Heart left ventricle (tissue), 16 donors: Measurements from ENCODE around the gene TPRG1. TPM values are rescaled to one million over a fixed set of nuclear protein-coding genes. Genes with fewer than 3 reads are reported as not detected.

Experiments used
- ATAC-seq, 4 donors: fragments of 200-7000 bp; cut with Tn5 transposase; one replicate each; pipeline ENCODE4 v1.9.1; 2020 to 2022; ENCODE audit warnings: moderate library complexity in 4 of 4, mild to moderate bottlenecking in 3 of 4, moderate number of reproducible peaks in 1 of 4
- DNase-seq, 5 donors: peaks; one replicate each; pipeline ENCODE4 v3.0.0-alpha.2; 2020
- H3K27ac ChIP-seq, 12 donors: fragments of 200-600 bp; sonication (generic) in 4 of 12; one replicate each; pipeline versions ENCODE4 v1.5.0 to v1.8.0; 2016 to 2022; ENCODE audit warnings: mild to moderate bottlenecking in 2 of 12
- H3K27me3 ChIP-seq, 9 donors: fragments of 200-600 bp; sonication (generic) in 2 of 9; one replicate each; pipeline versions ENCODE4 v1.5.1 to v1.8.0; 2016 to 2022; ENCODE audit warnings: mild to moderate bottlenecking in 3 of 9
- H3K36me3 ChIP-seq, 9 donors: fragments of 200-600 bp; sonication (generic) in 2 of 9; one replicate each; pipeline versions ENCODE4 v1.5.0 to v1.8.0; 2018 to 2022; ENCODE audit warnings: mild to moderate bottlenecking in 2 of 9
- H3K4me1 ChIP-seq, 12 donors: fragments of 200-600 bp; sonication (generic) in 4 of 12; one replicate each; pipeline versions ENCODE4 v1.5.0 to v1.8.0; 2016 to 2022; ENCODE audit warnings: mild to moderate bottlenecking in 3 of 12
- H3K4me3 ChIP-seq, 12 donors: fragments of 200-600 bp; sonication (generic) in 4 of 12; one replicate each; pipeline versions ENCODE4 v1.5.0 to v1.8.0; 2017 to 2022; ENCODE audit warnings: mild to moderate bottlenecking in 9 of 12, moderate library complexity in 4 of 12
- H3K9me3 ChIP-seq, 12 donors: fragments of 200-600 bp; sonication (generic) in 4 of 12; one replicate each; pipeline versions ENCODE4 v1.5.0 to v1.8.0; 2016 to 2022; ENCODE audit warnings: mild to moderate bottlenecking in 1 of 12
- POLR2A ChIP-seq, 2 donors: fragments of 450-650 bp; IDR thresholded peaks; one replicate each; pipeline ENCODE4 v1.6.1; 2017; ENCODE audit warnings: antibody characterized with exemption in 2 of 2, mild to moderate bottlenecking in 2 of 2, moderate library complexity in 2 of 2
- WGBS, 4 donors: extraction: QIAGEN DNeasy Blood & Tissue Kit in 2 of 4; methylation state at CpG; one replicate each; pipeline versions ENCODE4 v1.1.5 to v1.1.7; 2013 to 2018; 5-methylcytosine and 5-hydroxymethylcytosine counted together
- intact Hi-C, 10 donors: fragments of 100-400 bp; cut with DNase I; formaldehyde crosslinking; loops; one replicate each; pipeline versions ENCODE4 v1.11.1 to v1.14.2; 2022
- polyA plus RNA-seq, 2 donors: library from polyadenylated mRNA; stranded (reverse); fragments of 200-250 nt; gene quantifications; one replicate each; pipeline ENCODE4 v1.2.3, GENCODE V29; 2013
- total RNA-seq, 9 donors: library from RNA; depleted of rRNA in 2 of 9; stranded (reverse); fragments of >200 nt in 2 of 9; fragmentation: NEBNext Ultra II Directional in 3 of 9; extraction: Animal tissue kit (Norgen Biotek cat#: 25700) in 3 of 9; gene quantifications; one replicate each; pipeline versions ENCODE4 v1.1.0 to v1.2.4, GENCODE V29; 2016 to 2023
- TF ChIP-seq, protein P1 (sequence below), 12 donors: fragments of 200-600 bp; sonication (generic) in 4 of 12; IDR thresholded peaks; one replicate each; pipeline versions ENCODE4 v1.5.0 to v1.8.0; 2018 to 2022; ENCODE audit warnings: antibody characterized with exemption in 12 of 12, mild to moderate bottlenecking in 5 of 12
- donor health status: ischemic (EF 13 %, LVEDD 7.1; RV severe dilation, severe dysfunction).
- donor health status: healthy with polysubstance abuse.
- donor health status: DM: no; HTN: yes; CAD: no.
- donor health status: DM: no; HTN: no; CAD: no.
- donor health status: ischemic (EF 25% LVEDD 6.9; RV normal size, moderate dysfunction).
- donor health status: ischemic (EF 25% LVEDD 5.7; RV mildly dilated, moderate dysfunction).
- donor health status: healthy.
- donor health status: DM: yes; HTN: yes; CAD: no.
- donor health status: ischemic (EF 35%, LVEDD 5.7; RV mildly dilated, moderate dysfunction).
- donor health status: nonischemic (EF 11% LVEDD 7.7; RV severe dilation, severe dysfunction).
- donor health status: DM: yes; HTN: yes; CAD: no.
- donor health status: PGD.
- donor health status: ischemic (EF 29% LVEDD 5.4; RV normal size, mild dysfunction).
- donor health status: nonischemic (EF 23%, LVEDD 6.1; RV moderate dilation, normal function).

TPRG1 gene
- total and polyA plus RNA-seq, 11 donors = 0.13 to 9.5 (median 1.2) TPM

DNA sequence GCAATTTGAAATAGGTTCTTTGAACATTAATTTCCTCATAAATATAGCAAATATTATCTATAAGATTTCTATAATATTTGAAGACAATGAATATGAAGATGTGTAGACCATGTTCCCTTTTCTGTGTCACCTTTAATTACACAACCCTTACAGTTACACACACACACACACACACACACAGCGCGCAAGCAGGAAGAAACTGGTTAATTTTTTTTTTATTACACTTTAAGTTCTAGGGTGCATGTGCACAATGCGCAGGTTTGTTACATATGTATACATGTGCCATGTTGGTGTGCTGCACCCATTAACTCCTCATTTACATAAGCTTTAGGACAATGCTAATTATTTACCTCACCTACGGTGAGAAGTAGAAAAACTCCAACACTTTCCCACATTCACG is 122.9 kb downstream of the TPRG1 start:
- no peaks in the 10 kb centered on the region for H3K4me1 ChIP-seq
- intact Hi-C loops = no loop called here
- no peak for ATAC-seq

DNA sequence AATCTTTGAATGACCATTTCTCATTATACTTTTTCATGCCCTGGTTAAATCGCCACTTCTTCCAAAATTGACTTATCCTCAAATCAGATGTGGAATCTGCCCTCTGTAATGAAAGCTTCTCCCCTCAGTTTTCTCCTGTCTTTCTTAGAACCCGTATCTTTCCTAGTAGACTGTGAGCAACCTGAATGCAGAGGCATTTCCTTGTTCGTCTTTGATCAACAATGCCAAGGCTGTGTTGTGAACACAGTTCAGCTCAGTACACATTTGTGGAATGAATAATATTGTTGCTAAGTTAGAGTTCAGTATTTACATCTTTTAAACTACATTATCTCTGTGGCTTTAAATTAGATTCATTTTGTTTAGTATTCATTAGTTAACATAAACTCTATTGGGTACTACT is 123.3 kb downstream of the TPRG1 start:
- Histone ChIP-seq H3K9me3 (no peaks in the 10 kb centered on the region), H3K27me3 (no peaks in the 10 kb centered on the region), H3K4me1 (no peaks in the 10 kb centered on the region), H3K36me3 (no peaks in the 10 kb centered on the region), H3K4me3 (no peak overlapping the region), H3K27ac (no peak overlapping the region)
- no peak for TF ChIP-seq POLR2A (IDR thresholded peaks at IDR 0.05)
- TF ChIP-seq, protein P1, sequence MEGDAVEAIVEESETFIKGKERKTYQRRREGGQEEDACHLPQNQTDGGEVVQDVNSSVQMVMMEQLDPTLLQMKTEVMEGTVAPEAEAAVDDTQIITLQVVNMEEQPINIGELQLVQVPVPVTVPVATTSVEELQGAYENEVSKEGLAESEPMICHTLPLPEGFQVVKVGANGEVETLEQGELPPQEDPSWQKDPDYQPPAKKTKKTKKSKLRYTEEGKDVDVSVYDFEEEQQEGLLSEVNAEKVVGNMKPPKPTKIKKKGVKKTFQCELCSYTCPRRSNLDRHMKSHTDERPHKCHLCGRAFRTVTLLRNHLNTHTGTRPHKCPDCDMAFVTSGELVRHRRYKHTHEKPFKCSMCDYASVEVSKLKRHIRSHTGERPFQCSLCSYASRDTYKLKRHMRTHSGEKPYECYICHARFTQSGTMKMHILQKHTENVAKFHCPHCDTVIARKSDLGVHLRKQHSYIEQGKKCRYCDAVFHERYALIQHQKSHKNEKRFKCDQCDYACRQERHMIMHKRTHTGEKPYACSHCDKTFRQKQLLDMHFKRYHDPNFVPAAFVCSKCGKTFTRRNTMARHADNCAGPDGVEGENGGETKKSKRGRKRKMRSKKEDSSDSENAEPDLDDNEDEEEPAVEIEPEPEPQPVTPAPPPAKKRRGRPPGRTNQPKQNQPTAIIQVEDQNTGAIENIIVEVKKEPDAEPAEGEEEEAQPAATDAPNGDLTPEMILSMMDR (IDR thresholded peaks at IDR 0.05) = no peak
- ATAC-seq (no peak), DNase-seq (no peak)
- intact Hi-C loops = no loop called here
- WGBS, 4 donors = 84 to 89% (median 87%) methylated on average over 3 of the region's 3 CpGs

More for the DNA sequence above, 122.9 kb downstream of the TPRG1 start:
- no peak for DNase-seq
- Histone ChIP-seq H3K27ac (no peak overlapping the region), H3K27me3 (no peaks in the 10 kb centered on the region), H3K36me3 (no peaks in the 10 kb centered on the region), H3K4me3 (no peak overlapping the region), H3K9me3 (no peaks in the 10 kb centered on the region)
- WGBS, 4 donors = 95 to 97% (median 96%) methylated on average over 5 of the region's 5 CpGs
- TF ChIP-seq POLR2A (IDR thresholded peaks at IDR 0.05) = no peak
- TF ChIP-seq, protein P1 (IDR thresholded peaks at IDR 0.05) = no peak

DNA sequence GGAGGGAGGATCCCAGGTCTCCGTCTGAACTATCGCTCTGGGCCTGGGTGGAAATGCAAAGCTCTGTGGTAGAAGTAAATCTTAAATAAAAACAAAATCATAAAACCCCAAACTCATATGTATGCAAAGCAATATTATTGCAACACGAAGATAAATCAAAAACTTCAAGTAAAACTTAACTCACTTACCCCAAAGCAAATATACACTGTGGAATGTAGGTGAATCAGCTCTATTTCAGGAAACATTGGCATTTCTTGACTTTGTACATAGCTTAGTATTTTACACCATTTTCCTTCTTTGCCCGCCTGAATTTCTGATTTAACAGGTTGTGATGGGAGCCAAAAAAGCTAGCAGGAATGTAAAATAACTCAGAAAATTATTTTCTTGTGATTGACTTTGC is 126.2 kb downstream of the TPRG1 start:
- 82 to 88% (median 84%) methylated on average over 4 of the region's 4 CpGs for WGBS, 4 donors
- Histone ChIP-seq H3K27me3 (no peaks in the 10 kb centered on the region), H3K36me3 (no peaks in the 10 kb centered on the region), H3K9me3 (no peaks in the 10 kb centered on the region), H3K4me3 (no peak overlapping the region), H3K27ac (no peak overlapping the region), H3K4me1 (no peaks in the 10 kb centered on the region)
- intact Hi-C loops = no loop called here
- no peak for DNase-seq
- no peak for ATAC-seq
- TF ChIP-seq POLR2A (IDR thresholded peaks at IDR 0.05) = no peak
- TF ChIP-seq, protein P1 (IDR thresholded peaks at IDR 0.05) = no peak

DNA sequence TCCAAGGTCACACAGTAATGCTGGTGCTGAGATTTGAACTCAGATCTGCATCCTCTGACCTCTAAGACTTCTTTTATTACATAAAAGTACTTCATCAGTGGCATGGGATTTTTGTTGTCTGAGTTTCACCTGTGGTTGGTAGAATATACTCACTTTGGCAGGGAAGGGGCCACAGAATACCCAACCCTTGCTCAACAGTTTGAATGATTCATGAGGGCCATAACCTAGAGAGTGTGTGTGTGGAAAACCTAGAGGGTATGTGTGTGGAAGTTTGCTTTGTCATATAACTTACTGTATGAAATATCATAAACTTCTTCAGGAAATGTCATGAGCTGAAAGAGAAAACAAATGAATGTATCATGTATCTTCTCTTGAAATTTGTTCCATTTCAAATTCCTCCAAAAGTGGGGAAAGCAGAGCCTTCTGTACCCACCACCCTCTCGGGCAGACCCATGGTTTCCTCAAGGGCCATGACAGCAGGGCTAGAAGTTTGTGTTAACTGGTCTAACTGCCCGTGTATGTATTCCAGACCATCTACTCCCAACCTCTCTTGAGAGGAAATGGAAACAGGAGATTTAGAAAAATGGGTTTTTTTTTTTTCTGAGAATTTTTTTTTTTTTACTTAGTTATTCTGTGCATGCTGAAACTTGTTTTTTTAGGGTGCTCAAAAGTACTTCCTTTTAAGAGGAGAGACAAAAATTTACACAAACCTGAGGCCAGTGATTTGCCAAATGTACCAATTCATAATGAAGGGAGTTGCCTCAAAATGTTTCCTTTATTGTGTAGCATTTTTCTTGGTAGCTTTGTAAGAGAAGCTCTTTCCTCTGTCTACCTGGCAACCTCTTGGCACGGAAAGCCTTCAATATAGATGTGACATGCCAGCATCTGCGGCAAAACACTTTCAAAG is 127.0 kb downstream of the TPRG1 start:
- intact Hi-C loops = no loop called here
- Histone ChIP-seq H3K4me3 (no peak overlapping the region), H3K9me3 (no peaks in the 10 kb centered on the region), H3K27ac (no peak overlapping the region), H3K4me1 (no peaks in the 10 kb centered on the region), H3K27me3 (no peaks in the 10 kb centered on the region), H3K36me3 (no peaks in the 10 kb centered on the region)
- no peak for TF ChIP-seq POLR2A (IDR thresholded peaks at IDR 0.05)
- TF ChIP-seq, protein P1 (IDR thresholded peaks at IDR 0.05) = no peak
- DNase-seq (no peak), ATAC-seq (no peak)
- WGBS, 4 donors = 72 to 86% (median 81%) methylated on average over 4 of the region's 4 CpGs
